AG10803 (cell line): ENCODE measurements around the gene NEB.
A peak's percentile ranks its signal among the peaks of the same experiment; 100 is the strongest.
"Not testable (repeated sequence)": the region's sequence is repeated elsewhere in the genome, so short reads cannot be mapped to it uniquely, and the experiment has no call there.

Source experiments
- DNase-seq: peaks from one replicate; pipeline ENCODE4 v3.0.0; 2010; ENCODE audit warnings: low read depth
- H3K4me3 ChIP-seq: 2 replicates; pipeline ENCODE4 v1.5.1; 2011; ENCODE audit warnings: mild to moderate bottlenecking, low read length, control low read depth
- TF ChIP-seq, protein P1 (sequence below): conservative IDR thresholded peaks from 2 replicates; pipeline ENCODE4 v1.5.1; 2011; ENCODE audit warnings: mild to moderate bottlenecking, low read length, control low read depth, inconsistent platforms

The NEB gene

GRCh38 chr2:151611351-151611750 is 122.9 kb downstream of the NEB start:
- TF ChIP-seq, protein P1, sequence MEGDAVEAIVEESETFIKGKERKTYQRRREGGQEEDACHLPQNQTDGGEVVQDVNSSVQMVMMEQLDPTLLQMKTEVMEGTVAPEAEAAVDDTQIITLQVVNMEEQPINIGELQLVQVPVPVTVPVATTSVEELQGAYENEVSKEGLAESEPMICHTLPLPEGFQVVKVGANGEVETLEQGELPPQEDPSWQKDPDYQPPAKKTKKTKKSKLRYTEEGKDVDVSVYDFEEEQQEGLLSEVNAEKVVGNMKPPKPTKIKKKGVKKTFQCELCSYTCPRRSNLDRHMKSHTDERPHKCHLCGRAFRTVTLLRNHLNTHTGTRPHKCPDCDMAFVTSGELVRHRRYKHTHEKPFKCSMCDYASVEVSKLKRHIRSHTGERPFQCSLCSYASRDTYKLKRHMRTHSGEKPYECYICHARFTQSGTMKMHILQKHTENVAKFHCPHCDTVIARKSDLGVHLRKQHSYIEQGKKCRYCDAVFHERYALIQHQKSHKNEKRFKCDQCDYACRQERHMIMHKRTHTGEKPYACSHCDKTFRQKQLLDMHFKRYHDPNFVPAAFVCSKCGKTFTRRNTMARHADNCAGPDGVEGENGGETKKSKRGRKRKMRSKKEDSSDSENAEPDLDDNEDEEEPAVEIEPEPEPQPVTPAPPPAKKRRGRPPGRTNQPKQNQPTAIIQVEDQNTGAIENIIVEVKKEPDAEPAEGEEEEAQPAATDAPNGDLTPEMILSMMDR: no peak
- DNase-seq: no peak
- no peak overlapping the region for H3K4me3 ChIP-seq

DNA sequence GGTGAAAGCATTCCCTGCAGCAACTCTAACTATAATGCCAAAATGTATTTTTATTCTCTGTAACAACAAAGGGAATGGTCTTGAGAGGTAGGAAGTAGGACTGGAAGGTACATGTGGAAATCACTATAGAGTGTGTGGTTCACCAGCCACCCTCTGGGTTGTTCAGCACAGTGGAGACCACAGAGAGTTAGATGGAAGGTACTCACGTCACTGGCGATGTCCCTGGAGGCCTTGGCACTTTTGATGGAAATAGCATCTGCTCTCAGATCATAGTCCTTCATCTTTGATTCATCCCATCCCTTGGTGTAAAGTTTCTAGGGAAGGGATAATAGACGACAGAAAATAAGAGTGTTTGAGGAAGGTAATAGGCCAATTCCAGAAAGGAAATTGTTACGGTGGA is 124.0 kb downstream of the NEB start:
- no peak for DNase-seq
- no peak overlapping the region for H3K4me3 ChIP-seq
- TF ChIP-seq, protein P1: no peak

GRCh38 chr2:151609705-151610104 is 124.6 kb downstream of the NEB start:
- no peak overlapping the region for H3K4me3 ChIP-seq
- TF ChIP-seq, protein P1: no peak
- no peak for DNase-seq

DNA sequence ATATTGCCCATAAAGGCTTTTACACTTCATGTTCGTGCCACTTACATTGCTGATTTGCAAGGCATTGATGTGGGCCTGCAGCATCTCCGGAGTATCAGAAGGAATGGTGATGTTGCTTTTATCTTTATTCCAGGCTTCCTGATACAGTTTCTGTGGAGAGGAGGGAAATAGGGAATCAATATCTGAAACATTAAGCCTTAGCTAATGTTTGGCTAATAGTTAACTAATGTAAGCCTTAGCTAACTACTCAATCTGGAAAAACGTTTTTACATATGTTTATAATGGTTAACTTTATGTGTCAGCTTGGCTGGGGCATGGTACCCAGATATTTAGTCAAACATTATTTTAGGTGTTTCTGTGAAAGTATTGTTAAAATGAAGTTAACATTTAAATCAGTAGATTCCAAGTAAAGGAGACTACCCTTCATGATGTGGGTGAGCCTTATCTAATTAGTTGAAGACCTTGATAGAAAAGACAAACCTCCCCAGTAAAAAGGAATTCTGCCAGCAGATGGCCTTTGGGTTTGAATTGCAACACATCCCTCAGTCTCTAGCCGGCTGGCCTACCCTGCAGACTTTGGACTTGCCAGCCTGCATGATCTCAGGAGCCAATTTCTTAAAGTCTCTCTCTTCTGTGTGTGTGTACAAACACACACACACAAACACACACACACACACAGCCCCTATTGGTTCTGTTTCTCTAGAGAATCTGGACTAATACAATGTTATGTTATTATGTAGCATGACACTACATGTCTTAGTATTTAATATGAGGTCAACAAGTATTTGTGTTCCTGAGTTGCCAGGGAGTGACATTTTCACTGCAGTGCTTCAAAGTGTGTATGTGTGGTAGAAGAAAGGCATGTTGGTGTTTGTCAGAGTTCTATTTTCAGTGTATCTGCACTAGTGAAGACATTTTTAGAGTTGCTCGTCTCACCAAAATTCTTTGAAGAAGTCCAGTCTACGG is 126.5 kb downstream of the NEB start:
- DNase-seq, H3K4me3 ChIP-seq: not testable (repeated sequence)

DNA sequence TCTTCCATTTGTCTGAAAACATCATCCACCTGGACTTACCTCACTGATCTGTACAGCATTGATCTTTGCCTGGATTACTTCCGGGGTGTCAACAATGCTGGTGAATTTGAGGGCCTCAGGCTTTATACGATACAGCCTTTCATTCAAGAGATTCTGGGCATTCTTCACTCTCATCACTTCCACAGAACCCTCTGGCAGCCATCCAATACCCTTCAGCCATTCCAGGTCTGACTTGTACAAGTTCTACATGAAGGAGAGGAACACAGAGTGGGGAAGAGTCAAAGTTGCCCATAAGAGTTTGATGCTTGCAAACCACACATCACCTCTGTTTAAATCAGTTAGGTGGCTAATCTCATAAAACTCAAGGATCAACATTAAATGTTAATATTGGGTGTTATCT is 130.7 kb downstream of the NEB start:
- not testable (repeated sequence) for H3K4me3 ChIP-seq, DNase-seq

- H3K4me3 ChIP-seq, DNase-seq: not testable (repeated sequence)
Observed at GRCh38 chr2:151602402-151602801, 131.9 kb downstream of the NEB start.

GRCh38 chr2:151601803-151602202 is 132.5 kb downstream of the NEB start:
- not testable (repeated sequence) for H3K4me3 ChIP-seq, DNase-seq

- not testable (repeated sequence) for H3K4me3 ChIP-seq, DNase-seq
Observed at GRCh38 chr2:151596903-151597608, 137.2 kb downstream of the NEB start.

DNA sequence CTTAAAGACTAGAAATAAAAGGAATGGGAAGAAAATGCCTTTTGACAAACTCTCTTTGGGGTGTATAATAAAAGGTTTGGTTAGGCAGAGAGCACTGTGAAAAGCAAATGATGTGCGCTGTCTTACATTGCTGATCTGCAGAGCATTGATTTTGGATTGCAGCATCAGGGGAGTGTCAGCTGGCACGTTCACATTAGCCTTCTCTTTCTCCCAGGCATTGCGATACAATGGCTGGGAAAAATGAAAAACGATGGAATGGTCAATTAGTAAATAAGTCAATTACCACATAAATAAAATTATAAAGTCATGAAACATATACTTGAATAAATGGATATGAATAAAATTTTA is 142.4 kb downstream of the NEB start:
- not testable (repeated sequence) for DNase-seq, H3K4me3 ChIP-seq

DNA sequence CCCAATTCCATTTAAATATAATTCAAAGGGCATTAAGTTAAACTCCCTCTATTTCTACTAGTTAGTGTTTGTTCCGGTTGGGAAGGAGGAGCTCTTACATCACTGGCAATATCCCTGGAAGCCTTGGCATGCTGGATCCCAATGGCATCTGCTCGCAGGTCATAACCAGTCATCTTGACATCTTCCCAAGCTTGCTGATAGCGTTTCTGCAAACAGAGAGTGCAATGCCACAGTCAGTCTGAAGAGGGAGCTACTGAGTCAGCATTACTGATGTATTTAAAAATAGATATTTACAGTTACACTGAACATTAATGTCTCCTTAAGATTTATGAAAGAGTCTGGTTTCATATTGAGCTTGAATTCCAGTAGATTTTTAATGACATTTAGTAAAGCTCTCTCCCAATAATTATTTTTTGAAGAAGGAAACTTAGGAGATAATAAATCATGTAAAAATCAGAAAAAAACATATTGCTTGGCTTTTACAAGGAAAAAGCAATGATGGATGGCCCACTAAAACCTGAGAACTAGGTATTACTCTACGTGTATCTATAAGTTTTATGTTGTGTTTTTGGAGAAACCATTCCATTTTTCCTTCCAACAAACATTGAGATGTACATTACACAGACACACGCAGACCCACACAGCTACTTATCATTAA is 142.9 kb downstream of the NEB start:
- TF ChIP-seq, protein P1: peak; percentile 10; the same call in 1 of the 2 replicates
- H3K4me3 ChIP-seq, DNase-seq: not testable (repeated sequence)

GRCh38 chr2:151581300-151581699 is 153.0 kb downstream of the NEB start:
- not testable (repeated sequence) for DNase-seq

DNA sequence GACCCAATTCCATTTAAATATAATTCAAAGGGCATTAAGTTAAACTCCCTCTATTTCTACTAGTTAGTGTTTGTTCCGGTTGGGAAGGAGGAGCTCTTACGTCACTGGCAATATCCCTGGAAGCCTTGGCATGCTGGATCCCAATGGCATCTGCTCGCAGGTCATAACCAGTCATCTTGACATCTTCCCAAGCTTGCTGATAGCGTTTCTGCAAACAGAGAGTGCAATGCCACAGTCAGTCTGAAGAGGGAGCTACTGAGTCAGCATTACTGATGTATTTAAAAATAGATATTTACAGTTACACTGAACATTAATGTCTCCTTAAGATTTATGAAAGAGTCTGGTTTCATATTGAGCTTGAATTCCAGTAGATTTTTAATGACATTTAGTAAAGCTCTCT is 153.6 kb downstream of the NEB start:
- H3K4me3 ChIP-seq, DNase-seq: not testable (repeated sequence)

More at GRCh38 chr2:151581300-151581699, 153.0 kb downstream of the NEB start:
- not testable (repeated sequence) for H3K4me3 ChIP-seq
